Ovary (tissue), 3 donors: ENCODE data around the gene RFX1.
"Not testable (repeated sequence)": the region's sequence is repeated elsewhere in the genome, so short reads cannot be mapped to it uniquely, and the experiment has no call there.

ENCODE experiments used
- CTCF ChIP-seq, 3 donors: fragments of 450-650 bp in 2 of 3; fragments of 200-600 bp in 1 of 3; IDR thresholded peaks; one replicate each; pipeline versions ENCODE4 v1.5.1 to v1.8.0; 2016 to 2022; ENCODE audit warnings: antibody characterized with exemption in 3 of 3, mild to moderate bottlenecking in 1 of 3
- EP300 ChIP-seq: sonication (generic); formaldehyde crosslinking; IDR thresholded peaks from one replicate; pipeline ENCODE4 v1.6.1; 2017; ENCODE audit warnings: antibody characterized with exemption
- donor health status: DM: no; HTN: no; CAD: no.

GRCh38 chr19:14035159-14035558 is 29.0 kb upstream of the RFX1 start:
- TF ChIP-seq CTCF (IDR thresholded peaks at IDR 0.05); EP300: not testable (repeated sequence)
